GM19324 (cell line): ENCODE measurements around the gene SIAH1.
"Not testable (repeated sequence)": the region's sequence is repeated elsewhere in the genome, so short reads cannot be mapped to it uniquely, and the experiment has no call there.

ENCODE experiments used
- ATAC-seq: cut with Tn5 transposase; IDR thresholded peaks from one replicate; pipeline ENCODE4 v1.9.1; 2021; ENCODE audit warnings: mild to moderate bottlenecking, moderate library complexity; ENCODE audit not compliant: unreplicated experiment, low FRiP score

The SIAH1 gene

DNA sequence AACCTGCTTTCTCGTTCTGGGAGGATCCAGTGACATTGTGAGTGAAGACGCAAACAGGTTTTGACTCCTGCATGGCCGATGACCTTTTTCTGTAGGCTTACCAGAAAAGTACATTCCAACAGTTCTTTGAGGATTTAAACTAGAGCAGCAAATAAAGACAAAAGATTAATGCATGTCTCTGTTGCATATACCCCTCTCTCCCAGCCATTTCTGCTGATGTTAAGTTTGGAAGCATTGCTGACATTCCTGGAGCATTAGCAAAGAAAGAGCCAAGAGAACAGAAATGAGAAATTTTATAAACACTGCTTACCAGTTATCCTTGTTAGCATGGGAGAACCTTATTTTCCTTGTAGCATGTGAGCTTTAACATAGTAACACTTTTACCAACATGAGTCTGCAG is 49.3 kb downstream of the SIAH1 start:
- ATAC-seq = no peak

GRCh38 chr16:48334325-48334724 is 50.9 kb downstream of the SIAH1 start:
- ATAC-seq = no peak

GRCh38 chr16:48332978-48333377 is 52.2 kb downstream of the SIAH1 start:
- ATAC-seq = no peak

DNA sequence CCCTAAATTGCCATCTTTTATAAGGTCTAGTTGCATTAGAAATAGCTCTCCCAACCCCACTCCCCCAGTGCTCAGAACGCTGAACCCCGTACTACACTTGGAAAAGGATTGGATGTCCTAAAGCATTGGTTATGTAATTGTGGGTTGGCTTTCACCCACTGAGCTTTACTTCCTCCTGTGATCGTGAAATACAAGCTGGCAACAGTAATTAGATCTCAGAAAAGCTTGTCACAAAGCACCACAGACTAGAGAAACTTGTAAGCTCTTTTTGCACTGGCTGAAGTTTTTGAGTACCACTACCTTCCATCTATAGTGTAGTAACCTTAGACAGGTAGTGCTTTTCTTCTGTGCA is 54.4 kb downstream of the SIAH1 start:
- no peak for ATAC-seq

DNA sequence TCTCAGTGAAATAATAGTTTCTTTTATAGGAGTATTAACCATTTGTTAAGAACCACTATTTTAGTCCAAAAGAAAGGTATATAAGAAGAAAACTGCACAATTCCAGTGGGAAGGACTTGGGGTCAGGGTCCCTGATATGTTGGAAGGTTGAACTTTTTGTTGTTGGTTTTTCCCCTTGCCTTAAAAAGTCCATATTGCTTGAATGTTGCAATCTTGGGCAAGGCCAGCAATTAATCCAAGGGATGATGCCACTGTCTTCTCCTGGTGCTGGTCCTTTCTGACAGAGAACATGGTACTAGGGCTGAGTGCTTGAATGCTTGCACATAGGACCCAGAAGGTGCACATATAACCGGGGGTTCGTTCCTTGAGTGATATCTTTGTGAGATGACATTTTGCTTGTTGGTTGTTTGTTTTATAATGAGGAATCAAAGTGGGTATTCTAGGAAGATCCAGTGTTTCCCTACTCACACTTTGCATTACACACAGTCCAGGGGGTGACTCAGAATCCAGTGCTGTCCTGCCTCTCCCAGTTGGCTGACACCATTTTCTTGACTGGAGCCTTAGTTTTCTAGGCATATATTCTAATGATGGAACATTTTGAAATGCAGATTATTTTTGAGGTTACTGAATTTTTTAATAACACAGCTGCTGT is 54.9 kb downstream of the SIAH1 start:
- ATAC-seq = no peak

GRCh38 chr16:48329138-48329537 is 56.1 kb downstream of the SIAH1 start:
- no peak for ATAC-seq

GRCh38 chr16:48326915-48327314 is 58.3 kb downstream of the SIAH1 start:
- ATAC-seq = no peak

- ATAC-seq = no peak
Observed at GRCh38 chr16:48323783-48324775, 61.1 kb downstream of the SIAH1 start.

DNA sequence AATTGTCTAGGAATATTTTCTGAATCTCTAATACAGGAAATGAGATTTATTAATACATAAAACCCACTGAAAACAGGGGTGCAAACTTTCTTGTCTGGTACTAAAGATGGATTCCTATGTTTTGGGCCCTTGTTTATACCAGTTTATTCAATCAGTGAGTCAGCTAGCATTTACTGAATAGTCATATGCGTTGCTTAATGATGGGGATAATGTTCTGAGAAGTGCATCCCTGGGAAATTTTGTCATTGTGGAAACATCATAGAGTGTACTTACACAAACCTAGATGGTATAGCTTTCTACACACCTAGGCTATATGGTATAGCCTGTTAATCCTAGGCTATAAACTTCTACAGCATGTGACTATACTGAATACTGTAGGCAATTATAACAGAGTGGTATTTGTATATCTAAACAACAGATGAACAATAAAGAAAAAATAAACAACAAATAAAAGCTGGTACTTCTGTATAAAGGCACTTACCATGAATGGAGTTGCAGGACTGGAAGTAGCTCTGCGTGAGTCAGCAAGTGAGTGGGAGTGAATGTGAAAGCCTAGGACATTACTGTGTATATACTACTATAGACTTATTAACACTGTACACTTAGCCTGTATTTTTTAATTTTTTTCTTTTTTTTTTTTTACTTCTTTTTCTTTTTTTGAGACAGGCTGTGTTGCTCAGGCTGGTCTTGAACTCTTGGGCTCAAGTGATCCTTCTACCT is 63.7 kb downstream of the SIAH1 start:
- no peak for ATAC-seq

DNA sequence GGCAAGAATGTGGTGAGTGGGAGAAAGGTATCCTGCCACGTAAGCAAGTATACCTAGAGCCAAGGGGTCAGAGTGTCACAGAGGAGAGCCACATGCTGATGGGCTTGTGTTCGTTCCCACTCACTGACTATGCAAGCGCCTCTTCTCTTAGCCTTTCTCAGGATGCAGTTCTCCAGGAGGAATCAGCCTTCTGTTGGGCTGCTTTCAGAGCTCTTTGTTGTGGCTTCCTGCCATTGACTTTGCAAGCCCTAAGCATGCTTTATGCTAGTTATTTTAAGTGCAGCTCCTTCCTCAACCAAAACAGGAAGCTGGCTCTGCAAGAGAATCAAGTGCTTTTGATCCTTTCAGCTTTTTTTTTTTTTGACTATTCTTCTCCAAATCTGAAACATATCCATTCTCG is 66.6 kb downstream of the SIAH1 start:
- no peak for ATAC-seq

DNA sequence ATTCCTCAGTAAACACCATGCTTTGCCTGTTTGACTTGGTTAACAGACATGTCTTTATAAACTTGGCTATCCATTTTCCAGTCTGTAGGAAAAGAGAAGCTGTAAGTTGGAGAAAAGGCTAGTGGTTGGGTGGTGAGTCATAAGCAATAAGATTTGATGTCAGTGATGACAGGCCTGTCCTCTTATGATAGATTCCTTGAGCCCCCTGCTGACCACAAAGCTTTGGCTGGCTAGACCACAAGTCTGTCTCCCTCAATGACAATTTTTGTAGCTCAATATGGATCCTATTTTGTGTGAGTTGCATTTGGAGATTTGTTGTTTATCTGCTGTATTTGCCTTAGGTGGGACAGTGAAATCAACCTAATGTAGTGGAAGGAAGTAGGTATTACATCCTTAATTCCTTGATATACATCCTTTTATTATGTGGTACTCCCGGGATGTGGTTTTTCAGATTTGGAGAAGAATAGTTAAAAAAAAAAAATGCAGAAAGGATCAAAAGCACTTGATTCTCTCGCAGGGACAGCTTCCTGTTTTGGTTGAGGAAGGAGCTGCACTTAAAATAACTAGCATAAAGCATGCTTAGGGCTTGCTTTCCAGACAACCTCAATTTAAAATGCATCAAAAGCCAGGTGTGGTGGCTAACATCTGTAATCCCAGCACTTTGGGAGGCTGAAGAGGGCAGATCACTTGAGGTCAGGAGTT is 67.4 kb downstream of the SIAH1 start:
- ATAC-seq = no peak

DNA sequence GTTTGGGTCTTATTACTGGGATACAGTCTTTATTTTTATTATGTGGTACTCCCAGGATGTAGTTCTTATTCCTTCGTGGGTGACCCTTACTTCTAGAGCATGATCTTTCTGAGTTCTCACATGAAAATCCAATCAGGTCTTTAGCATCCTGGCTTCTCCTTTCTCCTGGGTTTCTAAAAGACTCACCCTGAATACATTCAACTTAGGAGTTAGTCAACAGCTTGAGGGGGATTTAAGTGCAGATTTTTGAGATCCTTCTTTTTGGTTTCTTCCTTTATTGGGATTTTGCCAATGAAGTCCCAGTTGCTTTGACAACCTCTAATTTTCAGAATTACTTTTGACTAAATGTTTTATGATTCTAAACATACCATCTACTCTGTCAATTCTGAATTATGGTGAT is 68.2 kb downstream of the SIAH1 start:
- no peak for ATAC-seq

DNA sequence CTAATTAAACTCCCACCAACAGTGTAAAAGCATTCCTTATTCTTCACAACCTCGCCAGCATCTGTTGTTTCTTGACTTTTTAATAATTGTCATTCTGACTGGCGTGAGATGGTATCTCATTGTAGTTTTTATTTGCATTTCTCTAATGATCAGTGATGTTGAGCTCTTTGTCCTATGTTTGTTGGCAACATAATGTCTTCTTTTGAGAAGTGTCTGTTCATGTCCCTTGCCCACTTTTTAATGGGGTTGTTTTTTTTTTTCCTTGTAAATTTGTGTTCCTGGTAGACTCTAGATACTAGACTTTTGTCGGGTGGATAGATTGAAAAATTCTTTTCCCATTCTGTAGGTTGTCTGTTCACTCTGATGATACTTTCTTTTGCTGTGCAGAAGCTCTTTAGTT is 71.3 kb downstream of the SIAH1 start:
- not testable (repeated sequence) for ATAC-seq

DNA sequence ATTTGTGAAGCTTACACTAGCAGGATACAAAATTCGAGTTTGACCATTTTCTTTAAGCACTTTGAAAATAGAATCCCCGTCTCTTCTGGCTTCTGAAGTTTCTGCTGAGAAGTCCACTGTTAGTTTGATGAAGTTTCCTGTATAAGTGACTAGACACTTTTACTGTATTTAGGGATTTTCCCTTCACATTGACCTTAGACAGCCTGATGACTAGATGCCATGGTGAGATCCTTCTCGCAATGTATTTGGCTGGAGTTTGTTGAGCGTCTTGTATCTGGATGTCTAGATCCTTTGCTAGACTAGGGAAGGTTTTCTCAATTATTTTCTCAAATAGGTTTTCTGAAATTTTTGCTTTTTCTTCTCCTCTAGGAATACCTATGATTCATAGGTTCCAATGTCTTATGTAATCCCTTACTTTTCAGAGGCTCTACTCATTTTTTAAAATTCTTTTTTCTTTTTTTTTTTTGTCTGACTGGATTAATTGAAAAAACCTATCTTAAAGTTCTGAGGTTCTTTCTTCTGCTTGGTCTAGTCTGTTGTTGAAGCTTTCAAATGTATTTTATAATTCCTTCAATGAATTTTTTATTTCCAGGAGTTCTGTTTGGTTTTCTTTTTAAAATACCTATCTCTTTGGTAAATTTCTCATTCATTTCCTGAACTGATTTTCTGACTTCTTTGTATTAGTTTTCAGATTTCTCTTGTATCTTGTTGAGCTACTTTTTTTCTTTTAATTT is 74.1 kb downstream of the SIAH1 start:
- no peak for ATAC-seq
